ENCODE measurements around the gene MTRR.

- TF ChIP-seq CTCF (IDR thresholded peaks at IDR 0.05; ENCODE audit: low read depth, low read length): no peak
- TF ChIP-seq EZH2phosphoT487 (IDR thresholded peaks at IDR 0.05; ENCODE audit: low read depth): no peak
Observed at GRCh38 chr5:7846327-7846726, 22.6 kb upstream of the MTRR start.

Data from OCI-LY3 (cell line).